ENCODE measurements around the gene DZIP1.

DZIP1 gene

GRCh38 chr13:95547531-95548167 lies 96.9 kb downstream of the DZIP1 start:
- DNase-seq (ENCODE audit: low read depth): no peak

GRCh38 chr13:95546919-95547318 lies 97.6 kb downstream of the DZIP1 start:
- DNase-seq (ENCODE audit: low read depth): no peak

GRCh38 chr13:95544293-95544692 lies 100.2 kb downstream of the DZIP1 start:
- no peak for DNase-seq (ENCODE audit: low read depth)

- no peak for DNase-seq (ENCODE audit: low read depth)
Observed at GRCh38 chr13:95541911-95542474, 102.5 kb downstream of the DZIP1 start.

GRCh38 chr13:95541308-95541707 lies 103.2 kb downstream of the DZIP1 start:
- DNase-seq (ENCODE audit: low read depth): no peak

GRCh38 chr13:95540888-95541287 lies 103.6 kb downstream of the DZIP1 start:
- DNase-seq (ENCODE audit: low read depth): no peak

GRCh38 chr13:95536632-95537241 lies 107.8 kb downstream of the DZIP1 start:
- DNase-seq (ENCODE audit: low read depth): no peak

- DNase-seq (ENCODE audit: low read depth): no peak
Observed at GRCh38 chr13:95535243-95535642, 109.3 kb downstream of the DZIP1 start.

GRCh38 chr13:95533545-95534160 lies 110.9 kb downstream of the DZIP1 start:
- no peak for DNase-seq (ENCODE audit: low read depth)

- no peak for DNase-seq (ENCODE audit: low read depth)
Observed at GRCh38 chr13:95530178-95530577, 114.3 kb downstream of the DZIP1 start.

Data from stimulated activated CD8-positive, alpha-beta memory T cell treated with anti-CD3 and anti-CD28 coated beads, Interleukin-12 subunit alpha, Interleukin-12 subunit beta, amount 100 ng/mL, for 4 hours (primary cell).